ENCODE results near the gene SLC17A3.

GRCh38 chr6:25896252-25896651 lies 22.2 kb upstream of the SLC17A3 start:
- TF ChIP-seq SUZ12 (IDR thresholded peaks at IDR 0.05; ENCODE audit: extremely low read depth, insufficient read depth, insufficient read length) (no peak), YY1 (IDR thresholded peaks at IDR 0.05; ENCODE audit: insufficient read depth, insufficient read length) (no peak), ZNF274 (IDR thresholded peaks at IDR 0.05; ENCODE audit: low read depth, low read length) (no peak)

Measured in NT2/D1 (cell line).